ENCODE measurements around the gene SLC29A1.
"Not testable (repeated sequence)": the region's sequence is repeated elsewhere in the genome, so short reads cannot be mapped to it uniquely, and the experiment has no call there.

The SLC29A1 gene

GRCh38 chr6:44223319-44224028 lies at the start of gene SLC29A1:
Gene SLC29A1, plus strand, starts transcription at chr6:44223595. Its CDS starts 3,719 bp downstream, at chr6:44227314.
- DNase-seq, result peak; percentile 24

GRCh38 chr6:44176130-44176761 lies 47.1 kb upstream of the SLC29A1 start:
- no peak for DNase-seq

GRCh38 chr6:44176762-44177509 lies 46.5 kb upstream of the SLC29A1 start:
- no peak for DNase-seq

- no peak for DNase-seq
These were observed 45.5 kb upstream of the SLC29A1 start for GRCh38 chr6:44177691-44178423.

- DNase-seq, result no peak
These were observed 44.8 kb upstream of the SLC29A1 start for GRCh38 chr6:44178424-44179071.

- no peak for DNase-seq
These were observed 44.3 kb upstream of the SLC29A1 start for GRCh38 chr6:44179072-44179536.

GRCh38 chr6:44179648-44180047 lies 43.7 kb upstream of the SLC29A1 start:
- DNase-seq, result no peak

GRCh38 chr6:44180406-44180805 lies 43.0 kb upstream of the SLC29A1 start:
- no peak for DNase-seq

GRCh38 chr6:44180886-44181285 lies 42.5 kb upstream of the SLC29A1 start:
- DNase-seq, result no peak

GRCh38 chr6:44181784-44182183 lies 41.6 kb upstream of the SLC29A1 start:
- DNase-seq, result not testable (repeated sequence)

- DNase-seq, result no peak
These were observed 40.4 kb upstream of the SLC29A1 start for GRCh38 chr6:44182911-44183390.

- DNase-seq, result no peak
These were observed 39.6 kb upstream of the SLC29A1 start for GRCh38 chr6:44183783-44184182.

- not testable (repeated sequence) for DNase-seq
These were observed 38.0 kb upstream of the SLC29A1 start for GRCh38 chr6:44185356-44185755.

- no peak for DNase-seq
These were observed 37.3 kb upstream of the SLC29A1 start for GRCh38 chr6:44185953-44186634.

GRCh38 chr6:44186635-44187025 lies 36.8 kb upstream of the SLC29A1 start:
- DNase-seq, result no peak

GRCh38 chr6:44188819-44189218 lies 34.6 kb upstream of the SLC29A1 start:
- no peak for DNase-seq

- DNase-seq, result no peak
These were observed 34.1 kb upstream of the SLC29A1 start for GRCh38 chr6:44189257-44189656.

GRCh38 chr6:44190715-44191114 lies 32.7 kb upstream of the SLC29A1 start:
- no peak for DNase-seq

- no peak for DNase-seq
These were observed 30.9 kb upstream of the SLC29A1 start for GRCh38 chr6:44192428-44193041.

GRCh38 chr6:44193307-44193910 lies 30.0 kb upstream of the SLC29A1 start:
- no peak for DNase-seq

GRCh38 chr6:44194326-44194725 lies 29.1 kb upstream of the SLC29A1 start:
- DNase-seq, result no peak
